ENCODE measurements around the gene DPP9.

DPP9 gene

GRCh38 chr19:4656102-4656501, 67.5 kb downstream of the DPP9 start:
- no peak for DNase-seq (ENCODE audit: low read depth in 2 of 2)

GRCh38 chr19:4654437-4655361, 68.9 kb downstream of the DPP9 start:
- DNase-seq (ENCODE audit: low read depth in 2 of 2) = no peak

- DNase-seq (ENCODE audit: low read depth in 2 of 2) = no peak
Measured at GRCh38 chr19:4653793-4654436, 69.7 kb downstream of the DPP9 start.

- no peak for DNase-seq (ENCODE audit: low read depth in 2 of 2)
Measured at GRCh38 chr19:4652075-4652474, 71.6 kb downstream of the DPP9 start.

GRCh38 chr19:4650159-4650558, 73.5 kb downstream of the DPP9 start:
- no peak for DNase-seq (ENCODE audit: low read depth in 2 of 2)

GRCh38 chr19:4649392-4650047, 74.1 kb downstream of the DPP9 start:
- DNase-seq (ENCODE audit: low read depth in 2 of 2) = no peak

GRCh38 chr19:4647676-4648644, 75.7 kb downstream of the DPP9 start:
- DNase-seq (ENCODE audit: low read depth in 2 of 2) = no peak

GRCh38 chr19:4645718-4646117, 77.9 kb downstream of the DPP9 start:
- DNase-seq (ENCODE audit: low read depth in 2 of 2) = no peak

- DNase-seq (ENCODE audit: low read depth in 2 of 2) = no peak
Measured at GRCh38 chr19:4642625-4643024, 81.0 kb downstream of the DPP9 start.

- DNase-seq (ENCODE audit: low read depth in 2 of 2) = no peak
Measured at GRCh38 chr19:4641132-4641531, 82.5 kb downstream of the DPP9 start.

GRCh38 chr19:4640247-4641000, 83.2 kb downstream of the DPP9 start:
- DNase-seq (ENCODE audit: low read depth in 2 of 2) = no peak

GRCh38 chr19:4639531-4640246, 84.0 kb downstream of the DPP9 start:
- no peak for DNase-seq (ENCODE audit: low read depth in 2 of 2)

- DNase-seq (ENCODE audit: low read depth in 2 of 2) = peak; percentile 96 to 98
Measured at GRCh38 chr19:4638828-4639530, 84.7 kb downstream of the DPP9 start, which contains the start of gene TNFAIP8L1. TNFAIP8L1 (plus strand) TSS chr19:4639516; CDS start chr19:4651870, 12,354 bp downstream.

- no peak for DNase-seq (ENCODE audit: low read depth in 2 of 2)
Measured at GRCh38 chr19:4638317-4638716, 85.3 kb downstream of the DPP9 start.

- no peak for DNase-seq (ENCODE audit: low read depth in 2 of 2)
Measured at GRCh38 chr19:4636761-4637160, 86.9 kb downstream of the DPP9 start.

GRCh38 chr19:4636151-4636717, 87.4 kb downstream of the DPP9 start:
- peak; percentile 52 to 73 for DNase-seq (ENCODE audit: low read depth in 2 of 2)

- no peak for DNase-seq (ENCODE audit: low read depth in 2 of 2)
Measured at GRCh38 chr19:4635754-4636116, 87.9 kb downstream of the DPP9 start.

- DNase-seq (ENCODE audit: low read depth in 2 of 2) = no peak
Measured at GRCh38 chr19:4633140-4633967, 90.3 kb downstream of the DPP9 start.
